ENCODE data around the gene TUBB4B.
"Not testable (repeated sequence)": the region's sequence is repeated elsewhere in the genome, so short reads cannot be mapped to it uniquely, and the experiment has no call there.

Gene TUBB4B

DNA sequence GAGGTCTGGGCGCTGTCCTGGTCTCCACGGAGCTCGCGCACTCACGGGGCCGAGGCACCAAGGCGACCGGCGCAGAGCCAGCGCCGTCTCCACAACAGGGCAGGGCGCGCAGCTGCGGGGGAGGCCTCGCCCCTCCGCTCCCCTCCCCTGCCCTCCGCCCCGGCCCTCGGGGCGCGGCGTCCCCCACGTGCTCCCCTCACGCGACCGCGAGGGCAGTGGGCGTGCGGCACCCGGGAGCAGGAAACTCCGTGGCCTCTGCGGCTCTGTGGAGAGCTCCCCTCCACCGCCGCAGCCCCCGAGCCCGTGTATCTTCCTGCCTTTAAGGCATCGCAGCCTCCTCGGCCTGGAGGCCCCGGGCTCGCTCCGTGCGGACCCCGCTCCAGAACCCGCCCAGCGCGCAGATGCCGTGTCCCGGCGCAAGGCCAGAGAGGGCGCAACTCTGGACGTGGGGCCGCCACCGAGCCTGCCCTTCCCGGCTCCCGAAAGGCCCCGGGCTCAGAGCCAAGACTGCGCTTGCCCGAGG is 708 bp upstream of the TUBB4B start:
- H3K79me2 ChIP-seq (ENCODE audit: insufficient read depth, low read depth), result peaks cover 17% of the 10 kb centered on the region
- H3K27ac ChIP-seq, result peak overlapping the region; percentile 91
- peaks cover 7% of the 10 kb centered on the region; the same call in 1 of the 2 replicates for H3K36me3 ChIP-seq (ENCODE audit: insufficient read depth)
- peaks cover 5% of the 10 kb centered on the region; the same call in 1 of the 2 replicates for H3K27me3 ChIP-seq (ENCODE audit: insufficient read depth, low read depth)
- no peak overlapping the region for H3K4me3 ChIP-seq (IDR thresholded peaks at IDR 0.05; ENCODE audit: insufficient read depth, low read depth, low read length)
- peaks cover 31% of the 10 kb centered on the region for H3K4me1 ChIP-seq (ENCODE audit: low read depth, poor library complexity, severe bottlenecking)
- peak overlapping the region; percentile 58 for H3K4me2 ChIP-seq
- H2AFZ ChIP-seq (ENCODE audit: low read depth), result peak overlapping the region; percentile 72
- H3K9ac ChIP-seq, result peak overlapping the region; percentile 82
- TF ChIP-seq, protein P1, sequence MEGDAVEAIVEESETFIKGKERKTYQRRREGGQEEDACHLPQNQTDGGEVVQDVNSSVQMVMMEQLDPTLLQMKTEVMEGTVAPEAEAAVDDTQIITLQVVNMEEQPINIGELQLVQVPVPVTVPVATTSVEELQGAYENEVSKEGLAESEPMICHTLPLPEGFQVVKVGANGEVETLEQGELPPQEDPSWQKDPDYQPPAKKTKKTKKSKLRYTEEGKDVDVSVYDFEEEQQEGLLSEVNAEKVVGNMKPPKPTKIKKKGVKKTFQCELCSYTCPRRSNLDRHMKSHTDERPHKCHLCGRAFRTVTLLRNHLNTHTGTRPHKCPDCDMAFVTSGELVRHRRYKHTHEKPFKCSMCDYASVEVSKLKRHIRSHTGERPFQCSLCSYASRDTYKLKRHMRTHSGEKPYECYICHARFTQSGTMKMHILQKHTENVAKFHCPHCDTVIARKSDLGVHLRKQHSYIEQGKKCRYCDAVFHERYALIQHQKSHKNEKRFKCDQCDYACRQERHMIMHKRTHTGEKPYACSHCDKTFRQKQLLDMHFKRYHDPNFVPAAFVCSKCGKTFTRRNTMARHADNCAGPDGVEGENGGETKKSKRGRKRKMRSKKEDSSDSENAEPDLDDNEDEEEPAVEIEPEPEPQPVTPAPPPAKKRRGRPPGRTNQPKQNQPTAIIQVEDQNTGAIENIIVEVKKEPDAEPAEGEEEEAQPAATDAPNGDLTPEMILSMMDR (conservative IDR thresholded peaks at IDR 0.05; ENCODE audit: low read depth, low read length), result no peak
- peaks cover 12% of the 10 kb centered on the region; the same call in 1 of the 2 replicates for H4K20me1 ChIP-seq (ENCODE audit: insufficient read depth)

DNA sequence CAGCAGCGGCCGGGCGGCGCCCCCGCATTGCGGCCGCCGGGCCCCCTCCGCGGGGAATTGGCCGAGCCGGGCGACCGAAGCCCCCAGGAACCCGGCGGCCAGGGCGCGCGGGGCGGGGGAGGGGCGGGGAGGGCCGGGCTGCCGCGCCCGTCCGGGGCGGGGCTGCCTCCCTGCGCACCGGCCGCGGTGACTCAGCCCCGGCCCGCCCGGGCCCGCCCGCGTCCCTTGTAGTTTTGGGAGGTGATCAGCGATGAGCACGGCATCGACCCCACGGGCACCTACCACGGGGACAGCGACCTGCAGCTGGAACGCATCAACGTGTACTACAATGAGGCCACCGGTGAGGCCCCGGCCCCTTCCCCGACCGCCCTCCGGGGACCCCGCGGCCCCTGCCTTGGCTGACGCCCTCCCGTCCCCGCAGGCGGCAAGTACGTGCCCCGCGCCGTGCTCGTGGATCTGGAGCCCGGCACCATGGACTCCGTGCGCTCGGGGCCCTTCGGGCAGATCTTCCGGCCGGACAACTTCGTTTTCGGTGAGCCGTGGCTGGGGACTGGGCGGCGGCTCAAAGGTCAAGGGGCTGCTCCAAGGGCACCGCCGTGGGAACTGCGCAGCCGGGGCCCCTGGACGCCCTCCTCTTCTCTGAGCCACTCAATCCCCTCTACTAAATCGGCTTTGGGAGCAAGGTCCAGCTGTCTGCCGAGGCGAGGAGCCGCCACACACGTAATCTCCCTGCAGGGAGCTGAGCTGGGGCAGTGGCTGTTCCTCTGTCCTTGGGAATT is 592 bp downstream of the TUBB4B start:
- H3K36me3 ChIP-seq (ENCODE audit: insufficient read depth), result peaks cover 7% of the 10 kb centered on the region; the same call in 1 of the 2 replicates
- no peak overlapping the region for H3K4me3 ChIP-seq (IDR thresholded peaks at IDR 0.05; ENCODE audit: insufficient read depth, low read depth, low read length)
- TF ChIP-seq, protein P1 (conservative IDR thresholded peaks at IDR 0.05; ENCODE audit: low read depth, low read length), result no peak
- H3K9ac ChIP-seq, result peak overlapping the region; percentile 62; the same call in 1 of the 2 replicates
- peaks cover 25% of the 10 kb centered on the region for H3K4me1 ChIP-seq (ENCODE audit: low read depth, poor library complexity, severe bottlenecking)
- no peak overlapping the region for H2AFZ ChIP-seq (ENCODE audit: low read depth)
- peak overlapping the region; percentile 76 for H3K4me2 ChIP-seq
- peaks cover 17% of the 10 kb centered on the region for H3K79me2 ChIP-seq (ENCODE audit: insufficient read depth, low read depth)
- H3K27ac ChIP-seq, result peak overlapping the region; percentile 52
- no peaks in the 10 kb centered on the region for H3K27me3 ChIP-seq (ENCODE audit: insufficient read depth, low read depth)
- H4K20me1 ChIP-seq (ENCODE audit: insufficient read depth), result peaks cover 12% of the 10 kb centered on the region; the same call in 1 of the 2 replicates

DNA sequence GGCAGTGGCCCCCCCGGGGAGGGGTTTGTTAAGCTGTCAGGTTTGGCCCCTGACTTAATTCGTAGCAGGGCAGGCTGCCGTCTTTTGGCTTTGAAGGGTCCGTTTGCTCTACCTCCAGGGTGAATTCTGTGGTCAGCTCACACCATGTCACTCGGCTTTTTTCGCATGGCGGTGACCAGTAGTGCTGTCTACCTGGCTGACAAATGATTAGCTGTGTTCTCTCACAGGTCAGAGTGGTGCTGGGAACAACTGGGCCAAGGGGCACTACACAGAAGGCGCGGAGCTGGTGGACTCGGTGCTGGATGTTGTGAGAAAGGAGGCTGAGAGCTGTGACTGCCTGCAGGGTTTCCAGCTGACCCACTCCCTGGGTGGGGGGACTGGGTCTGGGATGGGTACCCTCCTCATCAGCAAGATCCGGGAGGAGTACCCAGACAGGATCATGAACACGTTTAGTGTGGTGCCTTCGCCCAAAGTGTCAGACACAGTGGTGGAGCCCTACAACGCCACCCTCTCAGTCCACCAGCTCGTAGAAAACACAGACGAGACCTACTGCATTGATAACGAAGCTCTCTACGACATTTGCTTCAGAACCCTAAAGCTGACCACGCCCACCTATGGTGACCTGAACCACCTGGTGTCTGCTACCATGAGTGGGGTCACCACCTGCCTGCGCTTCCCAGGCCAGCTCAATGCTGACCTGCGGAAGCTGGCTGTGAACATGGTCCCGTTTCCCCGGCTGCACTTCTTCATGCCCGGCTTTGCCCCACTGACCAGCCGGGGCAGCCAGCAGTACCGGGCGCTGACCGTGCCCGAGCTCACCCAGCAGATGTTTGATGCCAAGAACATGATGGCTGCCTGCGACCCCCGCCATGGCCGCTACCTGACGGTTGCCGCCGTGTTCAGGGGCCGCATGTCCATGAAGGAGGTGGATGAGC is 1.4 kb downstream of the TUBB4B start:
- Histone ChIP-seq H3K79me2 (ENCODE audit: insufficient read depth, low read depth) (peaks cover 17% of the 10 kb centered on the region), H3K27me3 (ENCODE audit: insufficient read depth, low read depth) (no peaks in the 10 kb centered on the region), H2AFZ (ENCODE audit: low read depth) (no peak overlapping the region), H4K20me1 (ENCODE audit: insufficient read depth) (peaks cover 12% of the 10 kb centered on the region; the same call in 1 of the 2 replicates), H3K27ac (no peak overlapping the region; the same call in 1 of the 2 replicates), H3K9ac (peak overlapping the region; percentile 62; the same call in 1 of the 2 replicates), H3K4me2 (peak overlapping the region; percentile 76), H3K4me3 (IDR thresholded peaks at IDR 0.05; ENCODE audit: insufficient read depth, low read depth, low read length) (no peak overlapping the region), H3K36me3 (ENCODE audit: insufficient read depth) (peaks cover 7% of the 10 kb centered on the region; the same call in 1 of the 2 replicates), H3K4me1 (ENCODE audit: low read depth, poor library complexity, severe bottlenecking) (peaks cover 20% of the 10 kb centered on the region)
- TF ChIP-seq, protein P1 (conservative IDR thresholded peaks at IDR 0.05; ENCODE audit: low read depth, low read length), result no peak

DNA sequence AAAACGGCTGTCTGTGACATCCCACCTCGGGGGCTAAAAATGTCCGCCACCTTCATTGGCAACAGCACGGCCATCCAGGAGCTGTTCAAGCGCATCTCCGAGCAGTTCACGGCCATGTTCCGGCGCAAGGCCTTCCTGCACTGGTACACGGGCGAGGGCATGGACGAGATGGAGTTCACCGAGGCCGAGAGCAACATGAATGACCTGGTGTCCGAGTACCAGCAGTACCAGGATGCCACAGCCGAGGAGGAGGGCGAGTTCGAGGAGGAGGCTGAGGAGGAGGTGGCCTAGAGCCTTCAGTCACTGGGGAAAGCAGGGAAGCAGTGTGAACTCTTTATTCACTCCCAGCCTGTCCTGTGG is 2.2 kb downstream of the TUBB4B start:
- Histone ChIP-seq H4K20me1 (ENCODE audit: insufficient read depth) (peaks cover 12% of the 10 kb centered on the region; the same call in 1 of the 2 replicates), H3K79me2 (ENCODE audit: insufficient read depth, low read depth) (peaks cover 17% of the 10 kb centered on the region), H3K4me1 (ENCODE audit: low read depth, poor library complexity, severe bottlenecking) (peaks cover 20% of the 10 kb centered on the region)
- H3K4me2 ChIP-seq; H3K27me3 ChIP-seq (ENCODE audit: insufficient read depth, low read depth); H3K27ac ChIP-seq; H3K36me3 ChIP-seq (ENCODE audit: insufficient read depth); H2AFZ ChIP-seq (ENCODE audit: low read depth); H3K4me3 ChIP-seq (IDR thresholded peaks at IDR 0.05; ENCODE audit: insufficient read depth, low read depth, low read length); H3K9ac ChIP-seq: not testable (repeated sequence)

All from KMS-11 (cell line).